ENCODE data around the gene CARS1. TPM values are rescaled to one million over a fixed set of nuclear protein-coding genes. Genes with fewer than 3 reads are reported as not detected.

Gene CARS1
- total and polyA plus RNA-seq, 2 of the 8 experiments (the other 6 are each of a cell fraction or from before 2014, with no cell fraction given): 44.1 to 100 TPM

GRCh38 chr11:3058753-3059664, 1.8 kb upstream of the CARS1 start (continued):
- TF ChIP-seq MAX (IDR thresholded peaks at IDR 0.05) (0 out of 2 replicates have a peak, but pooled peaks have one; percentile 21), NRF1 (IDR thresholded peaks at IDR 0.05; ENCODE audit: low read depth, low read length) (no peak), BCL11A (IDR thresholded peaks at IDR 0.05; ENCODE audit: low read depth in 2 of 2, low read length in 2 of 2) (no peak)
